H9 (cell line): ENCODE results near the gene GRB10. TPM values are rescaled to one million over a fixed set of nuclear protein-coding genes. Genes with fewer than 3 reads are reported as not detected.

ENCODE experiments used
- DNase-seq: peaks from one replicate; pipeline ENCODE4 v3.0.0-alpha.2; 2017
- H2AFZ ChIP-seq: one replicate; pipeline ENCODE4 v1.6.1; 2013; ENCODE audit warnings: mild to moderate bottlenecking, low read length, control low read depth, moderate library complexity
- H2AK5ac ChIP-seq: 2 replicates; pipeline ENCODE4 v1.6.1; 2013; ENCODE audit warnings: low read length, control low read depth, mixed read lengths; ENCODE audit not compliant: insufficient read length
- H2BK120ac ChIP-seq: one replicate; pipeline ENCODE4 v1.6.1; 2013; ENCODE audit warnings: low read depth, mild to moderate bottlenecking, low read length, control low read depth, inconsistent platforms; ENCODE audit not compliant: poor library complexity, severe bottlenecking
- H2BK12ac ChIP-seq: 2 replicates; pipeline ENCODE4 v1.6.1; 2013; ENCODE audit warnings: low read length, control low read depth, mixed read lengths, low read depth; ENCODE audit not compliant: insufficient read length
- H2BK15ac ChIP-seq: 2 replicates; pipeline ENCODE4 v1.6.1; 2013; ENCODE audit warnings: low read depth, low read length, control low read depth
- H2BK20ac ChIP-seq: one replicate; pipeline ENCODE4 v1.6.1; 2013; ENCODE audit warnings: low read depth, mild to moderate bottlenecking, low read length, control low read depth, inconsistent platforms; ENCODE audit not compliant: poor library complexity, severe bottlenecking
- H2BK5ac ChIP-seq: 2 replicates; pipeline ENCODE4 v1.6.1; 2013; ENCODE audit warnings: low read length, control low read depth, mixed read lengths; ENCODE audit not compliant: insufficient read length
- H3K14ac ChIP-seq: 2 replicates; pipeline ENCODE4 v1.6.1; 2013; ENCODE audit warnings: low read length, control low read depth; ENCODE audit not compliant: insufficient read depth
- H3K18ac ChIP-seq: 2 replicates; pipeline ENCODE4 v1.6.1; 2013; ENCODE audit warnings: low read depth, mild to moderate bottlenecking, mixed read lengths, low read length, control low read depth; ENCODE audit not compliant: insufficient read length
- H3K23ac ChIP-seq: 2 replicates; pipeline ENCODE4 v1.6.1; 2013; ENCODE audit warnings: low read length, control low read depth, mixed read lengths, low read depth; ENCODE audit not compliant: insufficient read length
- H3K23me2 ChIP-seq: 2 replicates; pipeline ENCODE4 v1.6.1; 2013; ENCODE audit warnings: low read depth, mild to moderate bottlenecking, mixed read lengths, low read length, control low read depth; ENCODE audit not compliant: insufficient read length, poor library complexity, severe bottlenecking
- H3K27ac ChIP-seq: 2 replicates; pipeline ENCODE4 v1.5.1; 2013; ENCODE audit warnings: low read length, control low read depth, mixed read lengths, low read depth; ENCODE audit not compliant: insufficient read length
- H3K27me3 ChIP-seq: 2 replicates; pipeline ENCODE4 v1.6.1; 2013; ENCODE audit warnings: low read length, control low read depth, inconsistent platforms; ENCODE audit not compliant: insufficient read depth
- H3K4ac ChIP-seq: 2 replicates; pipeline ENCODE4 v1.6.1; 2013; ENCODE audit warnings: low read depth, mild to moderate bottlenecking, control low read depth, inconsistent platforms, low read length, moderate library complexity
- H3K4me1 ChIP-seq: 2 replicates; pipeline ENCODE4 v1.6.1; 2013; ENCODE audit warnings: low read length, control low read depth, inconsistent platforms; ENCODE audit not compliant: insufficient read depth
- H3K4me2 ChIP-seq: 2 replicates; pipeline ENCODE4 v1.6.1; 2013; ENCODE audit warnings: low read length, control low read depth, mixed read lengths; ENCODE audit not compliant: insufficient read length, insufficient read depth
- H3K56ac ChIP-seq: 2 replicates; pipeline ENCODE4 v1.6.1; 2013; ENCODE audit warnings: low read depth, mild to moderate bottlenecking, mixed read lengths, low read length, control low read depth; ENCODE audit not compliant: insufficient read length
- H3K79me1 ChIP-seq: 2 replicates; pipeline ENCODE4 v1.6.1; 2013; ENCODE audit warnings: low read depth, mild to moderate bottlenecking, moderate library complexity, low read length, control low read depth, inconsistent platforms; ENCODE audit not compliant: insufficient read depth, poor library complexity, severe bottlenecking
- H3K79me2 ChIP-seq: 2 replicates; pipeline ENCODE4 v1.6.1; 2013; ENCODE audit warnings: low read length, control low read depth, inconsistent platforms; ENCODE audit not compliant: insufficient read depth
- H3K9ac ChIP-seq: 2 replicates; pipeline ENCODE4 v1.6.1; 2013; ENCODE audit warnings: low read length, control low read depth, mixed read lengths; ENCODE audit not compliant: insufficient read length; ENCODE audit errors: extremely low read depth
- H3K9me3 ChIP-seq: one replicate; pipeline ENCODE4 v1.6.1; 2013; ENCODE audit warnings: low read depth, low read length, inconsistent platforms; ENCODE audit not compliant: control insufficient read depth
- H3T11ph ChIP-seq: one replicate; pipeline ENCODE4 v1.6.1; 2013; ENCODE audit warnings: mild to moderate bottlenecking, low read length, control low read depth, inconsistent platforms
- H4K20me1 ChIP-seq: one replicate; pipeline ENCODE4 v1.6.1; 2013; ENCODE audit not compliant: control insufficient read depth, insufficient read length, insufficient read depth
- H4K5ac ChIP-seq: 2 replicates; pipeline ENCODE4 v1.6.1; 2013; ENCODE audit warnings: low read depth, mild to moderate bottlenecking, mixed read lengths, low read length, control low read depth; ENCODE audit not compliant: insufficient read length
- H4K8ac ChIP-seq: replicated peaks from 2 replicates; pipeline ENCODE4 v1.6.1; 2013; ENCODE audit warnings: low read length, control low read depth, mixed read lengths, low read depth; ENCODE audit not compliant: insufficient read length
- H4K91ac ChIP-seq: 2 replicates; pipeline ENCODE4 v1.6.1; 2013; ENCODE audit warnings: low read depth, mild to moderate bottlenecking, moderate library complexity, mixed read lengths, low read length, control low read depth; ENCODE audit not compliant: insufficient read length
- H3K27ac Mint-ChIP-seq, 3 experiments: 2 replicates in 2 of 3; 3 replicates in 1 of 3; pipeline ENCODE4 v1.8.0; 2020 to 2021; ENCODE audit warnings: mixed read lengths in 3 of 3, mild to moderate bottlenecking in 1 of 3, moderate library complexity in 1 of 3
- H3K27me3 Mint-ChIP-seq: 2 replicates; pipeline ENCODE4 v1.8.0; 2021; ENCODE audit warnings: low read depth, mild to moderate bottlenecking, moderate library complexity, mixed read lengths
- H3K36me3 Mint-ChIP-seq, 3 experiments: 2 replicates in 2 of 3; 3 replicates in 1 of 3; pipeline ENCODE4 v1.8.0; 2020 to 2021; ENCODE audit warnings: low read depth in 3 of 3, mixed read lengths in 3 of 3; ENCODE audit not compliant: insufficient read depth in 1 of 3
- H3K4me1 Mint-ChIP-seq, 2 experiments: 2 replicates each; pipeline ENCODE4 v1.8.0; 2020; ENCODE audit warnings: mixed read lengths in 2 of 2
- H3K4me3 Mint-ChIP-seq, 2 experiments: 2 replicates in 1 of 2; 3 replicates in 1 of 2; pipeline ENCODE4 v1.8.0; 2020 to 2021; ENCODE audit warnings: mild to moderate bottlenecking in 2 of 2, mixed read lengths in 2 of 2, moderate library complexity in 1 of 2
- H3K9me3 Mint-ChIP-seq, 2 experiments: 2 replicates in 1 of 2; 3 replicates in 1 of 2; pipeline ENCODE4 v1.8.0; 2020; ENCODE audit warnings: mild to moderate bottlenecking in 2 of 2, mixed read lengths in 2 of 2, moderate library complexity in 1 of 2
- WGBS: extraction: QIAGEN DNeasy Blood & Tissue Kit; methylation state at CpG from one replicate; pipeline ENCODE4 v1.1.7; 2013; ENCODE audit warnings: missing lambda C conversion rate, low lambda C conversion rate, mixed read lengths; ENCODE audit not compliant: insufficient read length; ENCODE audit errors: extremely low coverage; 5-methylcytosine and 5-hydroxymethylcytosine counted together
- total RNA-seq: library from RNA; stranded (reverse); gene quantifications from 2 replicates; pipeline ENCODE4 v1.2.1, GENCODE V29; 2021
- TF ChIP-seq, protein P1 (sequence below): fragments of 200-600 bp; sonication (generic); conservative IDR thresholded peaks from 3 replicates; pipeline ENCODE4 v1.8.0; 2021; ENCODE audit warnings: antibody characterized with exemption, mild to moderate bottlenecking

GRB10 gene
- total RNA-seq, 1 experiment from 2014 or later = 108 TPM

DNA sequence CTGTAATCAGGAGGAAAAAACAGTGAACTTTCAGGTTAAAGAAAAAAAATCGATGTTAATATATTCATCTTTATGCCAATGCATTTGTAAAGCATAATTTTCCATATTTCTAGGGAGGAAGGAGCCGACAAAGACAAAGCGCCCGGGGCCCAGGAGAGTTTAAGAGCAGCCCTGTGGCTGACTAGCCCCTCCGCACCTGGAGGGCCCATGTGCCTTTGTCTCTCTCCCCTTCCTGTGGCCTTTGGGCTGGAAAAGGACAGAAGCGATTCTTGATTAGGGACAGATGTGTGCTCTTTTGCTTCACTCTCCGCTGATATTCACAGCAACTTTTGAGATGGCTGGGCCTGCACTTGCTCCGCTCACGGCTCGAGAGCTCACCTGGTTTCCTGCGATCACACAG is 240.6 kb downstream of the GRB10 start:
- no peak overlapping the region for H2BK5ac ChIP-seq
- no peak overlapping the region for H2AK5ac ChIP-seq
- H3K4me1 ChIP-seq = no peaks in the 10 kb centered on the region
- no peaks in the 10 kb centered on the region for H3K9me3 Mint-ChIP-seq
- H2BK15ac ChIP-seq = no peak overlapping the region
- H4K20me1 ChIP-seq = no peaks in the 10 kb centered on the region
- H3K27ac Mint-ChIP-seq = peak overlapping the region in 1 of 3 experiments; percentile 31; a peak in 1 of 7 replicates
- H4K5ac ChIP-seq = no peak overlapping the region
- no peak overlapping the region for H3K18ac ChIP-seq
- no peak overlapping the region for H3K14ac ChIP-seq
- no peak overlapping the region for H4K91ac ChIP-seq
- H3K4ac ChIP-seq = no peak overlapping the region
- H2BK20ac ChIP-seq = no peak overlapping the region
- no peaks in the 10 kb centered on the region for H3K9me3 ChIP-seq
- H3K36me3 Mint-ChIP-seq = no peaks in the 10 kb centered on the region; a peak in 1 of 7 replicates
- no peak overlapping the region for H3K23ac ChIP-seq
- no peak overlapping the region for H4K8ac ChIP-seq
- no peaks in the 10 kb centered on the region for H3K79me1 ChIP-seq
- no peaks in the 10 kb centered on the region for H3K23me2 ChIP-seq
- H3K4me1 Mint-ChIP-seq = peaks cover 6 to 8% of the 10 kb centered on the region in 2 experiments; a peak in 3 of 4 replicates
- no peaks in the 10 kb centered on the region for H3K79me2 ChIP-seq
- H3T11ph ChIP-seq = no peak overlapping the region
- no peak for DNase-seq
- no CpG with 5 or more reads among the region's 11 CpGs for WGBS
- H2BK12ac ChIP-seq = no peak overlapping the region
- H3K27ac ChIP-seq = no peak overlapping the region
- H2AFZ ChIP-seq = no peak overlapping the region
- H3K27me3 Mint-ChIP-seq = no peaks in the 10 kb centered on the region; the same call in 1 of the 2 replicates
- TF ChIP-seq, protein P1, sequence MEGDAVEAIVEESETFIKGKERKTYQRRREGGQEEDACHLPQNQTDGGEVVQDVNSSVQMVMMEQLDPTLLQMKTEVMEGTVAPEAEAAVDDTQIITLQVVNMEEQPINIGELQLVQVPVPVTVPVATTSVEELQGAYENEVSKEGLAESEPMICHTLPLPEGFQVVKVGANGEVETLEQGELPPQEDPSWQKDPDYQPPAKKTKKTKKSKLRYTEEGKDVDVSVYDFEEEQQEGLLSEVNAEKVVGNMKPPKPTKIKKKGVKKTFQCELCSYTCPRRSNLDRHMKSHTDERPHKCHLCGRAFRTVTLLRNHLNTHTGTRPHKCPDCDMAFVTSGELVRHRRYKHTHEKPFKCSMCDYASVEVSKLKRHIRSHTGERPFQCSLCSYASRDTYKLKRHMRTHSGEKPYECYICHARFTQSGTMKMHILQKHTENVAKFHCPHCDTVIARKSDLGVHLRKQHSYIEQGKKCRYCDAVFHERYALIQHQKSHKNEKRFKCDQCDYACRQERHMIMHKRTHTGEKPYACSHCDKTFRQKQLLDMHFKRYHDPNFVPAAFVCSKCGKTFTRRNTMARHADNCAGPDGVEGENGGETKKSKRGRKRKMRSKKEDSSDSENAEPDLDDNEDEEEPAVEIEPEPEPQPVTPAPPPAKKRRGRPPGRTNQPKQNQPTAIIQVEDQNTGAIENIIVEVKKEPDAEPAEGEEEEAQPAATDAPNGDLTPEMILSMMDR = no peak
- H3K9ac ChIP-seq = no peak overlapping the region
- no peaks in the 10 kb centered on the region for H3K27me3 ChIP-seq
- no peak overlapping the region for H3K4me3 Mint-ChIP-seq
- no peak overlapping the region for H2BK120ac ChIP-seq
- H3K4me2 ChIP-seq = no peak overlapping the region
- no peak overlapping the region for H3K56ac ChIP-seq
